ENCODE results near the gene SAP30BP. TPM values are rescaled to one million over a fixed set of nuclear protein-coding genes. Genes with fewer than 3 reads are reported as not detected.

SAP30BP gene
- total RNA-seq, 1 donor from 2014 or later: 47.2 TPM

DNA sequence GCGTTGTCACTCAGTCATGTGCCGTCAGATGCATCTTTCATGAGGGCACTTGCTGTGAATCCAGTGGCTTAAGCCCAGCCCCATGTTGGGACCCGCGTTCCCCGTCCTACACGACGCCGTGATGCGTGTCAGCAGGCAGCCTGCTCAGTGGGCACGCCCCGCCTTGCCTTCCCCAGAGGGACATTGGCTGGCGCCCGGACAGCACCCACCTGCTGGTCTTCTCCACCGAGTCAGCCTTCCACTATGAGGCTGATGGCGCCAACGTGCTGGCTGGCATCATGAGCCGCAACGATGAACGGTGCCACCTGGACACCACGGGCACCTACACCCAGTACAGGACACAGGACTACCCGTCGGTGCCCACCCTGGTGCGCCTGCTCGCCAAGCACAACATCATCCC is 62.9 kb downstream of the SAP30BP start:
- intact Hi-C loops (cut with DNase I): no loop called here
- no peak for DNase-seq (ENCODE audit: low spot score)

DNA sequence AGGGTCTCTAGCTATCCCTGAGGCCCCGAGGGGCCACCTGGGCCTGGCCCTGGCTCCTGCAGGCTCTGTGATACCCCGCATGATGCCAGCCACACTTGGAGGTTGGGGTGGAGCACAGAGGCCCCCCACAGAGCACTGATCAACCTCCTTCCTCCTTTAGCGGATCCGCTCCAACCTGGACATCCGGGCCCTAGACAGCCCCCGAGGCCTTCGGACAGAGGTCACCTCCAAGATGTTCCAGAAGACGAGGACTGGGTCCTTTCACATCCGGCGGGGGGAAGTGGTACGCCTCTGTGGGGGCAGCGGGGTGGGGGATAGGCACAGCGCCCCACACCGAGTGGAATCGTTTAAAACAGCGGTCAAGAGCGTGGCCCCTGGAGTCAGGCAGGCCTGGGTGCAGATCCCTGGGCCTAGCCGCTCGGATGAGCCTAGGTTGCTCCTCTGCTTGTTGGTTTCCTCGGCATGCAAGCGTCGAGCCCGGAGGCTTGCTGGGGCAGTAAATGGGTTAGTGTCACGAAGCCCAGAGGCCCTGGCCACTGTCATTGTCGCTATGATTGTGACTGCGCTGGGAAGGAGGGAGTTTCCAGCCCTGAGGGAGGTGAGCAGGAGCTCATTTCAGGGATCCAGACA is 64.1 kb downstream of the SAP30BP start:
- intact Hi-C loops (cut with DNase I): no loop called here
- no peak for DNase-seq (ENCODE audit: low spot score)

DNA sequence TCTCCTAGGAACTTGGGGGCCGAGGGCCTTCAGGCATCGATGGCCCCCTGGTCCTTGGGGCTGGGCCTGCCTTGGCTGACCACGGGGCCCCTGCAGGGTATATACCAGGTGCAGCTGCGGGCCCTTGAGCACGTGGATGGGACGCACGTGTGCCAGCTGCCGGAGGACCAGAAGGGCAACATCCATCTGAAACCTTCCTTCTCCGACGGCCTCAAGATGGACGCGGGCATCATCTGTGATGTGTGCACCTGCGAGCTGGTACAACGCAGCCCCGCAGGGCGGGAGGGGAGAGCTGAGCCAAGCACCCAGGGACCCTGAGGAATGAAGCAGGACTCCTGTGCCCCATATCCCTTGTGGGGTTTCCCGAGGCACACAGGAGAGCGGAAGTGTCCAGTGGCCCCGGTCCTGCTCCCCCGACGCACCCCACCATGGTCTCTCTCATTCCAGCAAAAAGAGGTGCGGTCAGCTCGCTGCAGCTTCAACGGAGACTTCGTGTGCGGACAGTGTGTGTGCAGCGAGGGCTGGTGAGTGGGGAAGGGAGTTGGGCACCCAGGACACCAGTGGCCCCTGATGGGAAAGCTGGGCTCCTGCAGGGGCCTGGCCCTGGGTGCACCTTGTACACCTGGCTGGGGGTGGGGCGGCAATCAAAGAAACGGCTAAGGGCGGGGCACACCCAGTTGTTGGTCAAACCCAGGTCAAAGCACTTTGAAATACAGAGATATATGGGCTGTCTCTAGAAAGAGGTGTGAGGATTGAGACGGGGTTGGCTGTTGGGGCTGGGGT is 64.8 kb downstream of the SAP30BP start:
- intact Hi-C loops (cut with DNase I): no loop called here
- DNase-seq (ENCODE audit: low spot score): no peak

DNA sequence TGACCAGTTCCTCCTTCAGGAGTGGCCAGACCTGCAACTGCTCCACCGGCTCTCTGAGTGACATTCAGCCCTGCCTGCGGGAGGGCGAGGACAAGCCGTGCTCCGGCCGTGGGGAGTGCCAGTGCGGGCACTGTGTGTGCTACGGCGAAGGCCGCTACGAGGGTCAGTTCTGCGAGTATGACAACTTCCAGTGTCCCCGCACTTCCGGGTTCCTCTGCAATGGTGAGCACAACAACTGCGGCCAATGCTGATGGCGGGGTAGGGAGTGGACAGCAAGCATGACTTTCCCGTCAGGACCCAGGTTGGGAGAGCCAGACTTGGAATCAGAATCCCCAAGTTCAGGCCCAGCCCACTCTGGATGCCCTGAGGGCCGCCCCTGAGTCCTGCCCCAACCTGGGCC is 66.3 kb downstream of the SAP30BP start:
- DNase-seq (ENCODE audit: low spot score): no peak
- intact Hi-C loops (cut with DNase I): no loop called here

DNA sequence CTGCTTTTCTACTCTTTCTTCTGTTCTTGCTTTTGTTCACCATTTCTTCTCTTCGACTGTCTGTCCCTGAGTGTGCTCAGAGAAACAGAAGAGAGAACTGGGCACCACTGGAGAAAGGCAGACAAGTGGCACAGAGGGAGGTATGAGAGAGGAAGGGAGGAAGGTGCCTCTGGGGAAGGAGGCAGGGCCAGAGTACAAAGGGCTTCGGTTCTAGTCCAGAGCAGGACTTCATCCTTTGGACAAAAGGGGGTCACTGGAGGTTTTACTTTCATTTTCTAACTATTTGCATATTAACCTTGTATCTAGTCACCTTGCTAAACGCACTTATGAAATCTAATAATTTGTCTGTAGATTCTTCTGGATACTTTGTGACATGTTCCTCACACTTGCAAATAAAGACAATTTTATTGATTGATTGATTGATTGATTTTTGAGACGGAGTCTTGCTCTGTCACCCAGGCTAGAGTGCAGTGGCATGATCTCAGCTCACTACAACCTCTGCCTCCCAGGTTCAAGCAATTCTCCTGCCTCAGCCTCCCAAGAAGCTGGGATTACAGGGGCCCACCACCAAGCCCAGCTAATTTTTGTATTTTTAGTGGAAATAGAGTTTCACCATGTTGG is 67.6 kb downstream of the SAP30BP start:
- intact Hi-C loops (cut with DNase I): no loop called here
- no peak for DNase-seq (ENCODE audit: low spot score)

DNA sequence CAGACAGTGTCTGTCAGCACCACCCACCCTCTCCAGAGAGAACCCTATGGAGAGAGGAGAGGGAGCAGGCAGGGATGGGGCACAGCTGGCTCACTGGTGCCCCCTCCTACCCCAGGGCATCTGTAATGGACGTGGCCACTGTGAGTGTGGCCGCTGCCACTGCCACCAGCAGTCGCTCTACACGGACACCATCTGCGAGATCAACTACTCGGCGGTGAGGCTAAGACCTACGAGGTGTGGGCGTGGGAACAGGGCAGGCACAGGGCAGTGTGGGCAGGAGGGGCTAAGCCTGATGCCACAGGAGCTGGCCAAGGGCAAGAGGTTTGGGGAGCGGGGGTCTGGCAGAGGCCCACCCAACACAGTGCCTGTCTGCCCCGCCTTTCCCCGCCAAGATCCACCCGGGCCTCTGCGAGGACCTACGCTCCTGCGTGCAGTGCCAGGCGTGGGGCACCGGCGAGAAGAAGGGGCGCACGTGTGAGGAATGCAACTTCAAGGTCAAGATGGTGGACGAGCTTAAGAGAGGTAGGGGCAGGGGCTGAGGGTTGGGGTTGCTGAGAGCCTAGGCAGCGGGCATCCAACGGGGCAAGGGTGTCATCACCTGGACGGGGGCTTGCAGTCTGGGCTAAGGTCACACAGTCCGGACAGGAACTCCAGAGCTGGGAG is 69.2 kb downstream of the SAP30BP start:
- intact Hi-C loops (cut with DNase I): no loop called here
- DNase-seq (ENCODE audit: low spot score): no peak

DNA sequence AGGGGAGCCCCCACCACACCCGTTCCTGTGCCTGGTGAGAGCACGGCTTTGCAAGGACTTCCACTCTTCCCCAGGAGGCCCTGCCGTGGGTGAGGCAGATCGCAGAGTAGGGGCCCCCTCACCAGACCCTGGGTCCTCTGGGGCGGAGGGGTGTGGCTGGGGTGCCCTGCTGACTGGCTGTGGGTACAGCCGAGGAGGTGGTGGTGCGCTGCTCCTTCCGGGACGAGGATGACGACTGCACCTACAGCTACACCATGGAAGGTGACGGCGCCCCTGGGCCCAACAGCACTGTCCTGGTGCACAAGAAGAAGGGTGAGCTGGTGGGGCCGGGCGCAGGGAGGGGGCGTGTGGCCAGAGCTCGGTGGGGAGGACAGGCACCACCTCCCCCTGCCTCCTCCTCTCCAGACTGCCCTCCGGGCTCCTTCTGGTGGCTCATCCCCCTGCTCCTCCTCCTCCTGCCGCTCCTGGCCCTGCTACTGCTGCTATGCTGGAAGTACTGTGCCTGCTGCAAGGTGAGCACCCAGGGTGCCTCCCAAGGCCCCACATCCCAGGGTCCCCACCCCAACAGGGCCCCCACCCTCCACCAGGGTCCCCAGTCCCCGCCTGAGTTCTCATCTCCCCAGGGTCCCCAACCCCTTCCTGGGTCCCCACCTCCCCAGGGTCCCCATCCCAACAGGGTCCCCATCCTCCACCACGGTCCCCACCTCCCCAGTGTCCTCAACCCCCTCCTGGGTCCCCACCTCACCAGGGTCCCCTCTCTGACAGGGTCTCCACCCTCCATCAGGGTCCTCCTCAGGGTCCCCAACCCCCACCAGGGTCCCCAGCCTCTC is 70.2 kb downstream of the SAP30BP start:
- intact Hi-C loops (cut with DNase I): no loop called here
- DNase-seq (ENCODE audit: low spot score): no peak

DNA sequence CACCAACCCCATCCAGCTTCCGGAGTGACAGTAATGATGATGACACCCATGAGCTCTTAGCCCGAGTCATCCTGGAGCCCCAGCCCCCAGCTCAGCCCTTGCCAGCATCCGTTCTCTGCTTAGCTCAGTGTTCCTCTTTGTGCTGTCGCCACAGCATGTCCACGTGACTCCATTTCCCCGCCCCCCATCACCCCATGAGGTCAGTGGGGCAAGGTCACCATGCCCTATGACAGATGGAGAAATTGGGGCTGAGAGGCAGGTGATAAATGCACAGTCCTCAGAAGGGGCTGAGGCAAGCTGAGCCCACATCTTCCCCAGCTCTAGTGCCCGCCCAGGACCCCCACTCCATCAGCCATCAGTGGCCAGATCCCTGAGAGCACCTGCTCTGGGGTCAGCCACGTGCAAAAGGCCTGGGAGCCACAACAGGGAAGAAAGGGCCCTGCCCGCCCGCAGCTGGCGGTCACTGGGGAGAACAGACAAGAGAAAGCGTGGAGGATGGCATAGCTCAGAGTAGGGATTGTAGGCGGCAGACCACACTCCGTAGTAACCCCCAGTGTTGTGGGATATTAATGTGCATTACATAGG is 71.2 kb downstream of the SAP30BP start:
- peak; percentile 91 for DNase-seq (ENCODE audit: low spot score)
- intact Hi-C loops (cut with DNase I): no loop called here

DNA sequence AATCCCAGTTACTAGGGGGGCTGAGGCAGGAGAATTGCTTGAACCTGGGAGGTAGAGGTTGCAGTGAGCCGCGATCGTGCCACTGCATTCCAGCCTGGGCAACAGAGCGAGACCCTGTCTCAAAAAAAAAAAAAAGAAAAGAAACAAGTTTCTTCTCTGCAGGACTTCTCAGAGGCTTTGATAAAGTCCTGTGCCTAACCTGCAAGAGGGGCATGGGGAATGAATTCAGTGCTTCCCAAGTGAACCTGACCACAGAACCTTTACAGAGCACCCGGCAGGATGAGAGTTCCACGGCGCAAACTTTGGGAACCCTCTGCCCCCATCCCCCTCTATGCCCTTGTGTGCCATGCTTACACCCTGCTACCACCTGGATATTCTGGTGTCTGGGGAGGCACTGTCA is 72.0 kb downstream of the SAP30BP start:
- intact Hi-C loops (cut with DNase I): no loop called here
- DNase-seq (ENCODE audit: low spot score): no peak

DNA sequence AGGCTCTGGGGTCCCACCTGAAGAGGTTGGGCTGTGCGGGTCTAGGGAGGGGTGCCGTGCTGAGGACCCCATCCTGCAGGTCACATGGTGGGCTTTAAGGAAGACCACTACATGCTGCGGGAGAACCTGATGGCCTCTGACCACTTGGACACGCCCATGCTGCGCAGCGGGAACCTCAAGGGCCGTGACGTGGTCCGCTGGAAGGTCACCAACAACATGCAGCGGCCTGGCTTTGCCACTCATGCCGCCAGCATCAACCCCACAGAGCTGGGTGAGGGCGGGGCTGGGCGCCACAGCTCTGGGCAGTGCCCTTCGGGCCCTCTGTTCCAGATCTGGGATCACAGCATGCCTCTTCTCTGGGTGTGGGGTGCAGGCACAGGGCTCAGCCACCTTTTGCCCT is 72.7 kb downstream of the SAP30BP start:
- intact Hi-C loops (cut with DNase I): no loop called here
- no peak for DNase-seq (ENCODE audit: low spot score)

DNA sequence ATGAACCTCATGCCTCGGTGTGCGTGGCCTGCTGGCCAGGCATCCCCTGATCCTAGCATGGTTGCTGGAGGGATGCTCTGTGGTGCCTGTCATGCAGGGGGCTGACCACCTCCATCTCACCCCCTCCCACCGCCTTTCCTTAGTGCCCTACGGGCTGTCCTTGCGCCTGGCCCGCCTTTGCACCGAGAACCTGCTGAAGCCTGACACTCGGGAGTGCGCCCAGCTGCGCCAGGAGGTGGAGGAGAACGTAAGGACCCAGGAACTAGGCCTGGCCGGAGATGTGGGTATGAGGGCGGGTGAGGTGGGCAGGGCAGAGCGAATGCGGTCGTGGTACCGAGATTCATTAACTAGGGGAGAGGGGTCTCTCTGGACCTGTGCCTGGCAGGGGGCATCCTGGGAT is 73.1 kb downstream of the SAP30BP start:
- intact Hi-C loops (cut with DNase I): no loop called here
- no peak for DNase-seq (ENCODE audit: low spot score)

DNA sequence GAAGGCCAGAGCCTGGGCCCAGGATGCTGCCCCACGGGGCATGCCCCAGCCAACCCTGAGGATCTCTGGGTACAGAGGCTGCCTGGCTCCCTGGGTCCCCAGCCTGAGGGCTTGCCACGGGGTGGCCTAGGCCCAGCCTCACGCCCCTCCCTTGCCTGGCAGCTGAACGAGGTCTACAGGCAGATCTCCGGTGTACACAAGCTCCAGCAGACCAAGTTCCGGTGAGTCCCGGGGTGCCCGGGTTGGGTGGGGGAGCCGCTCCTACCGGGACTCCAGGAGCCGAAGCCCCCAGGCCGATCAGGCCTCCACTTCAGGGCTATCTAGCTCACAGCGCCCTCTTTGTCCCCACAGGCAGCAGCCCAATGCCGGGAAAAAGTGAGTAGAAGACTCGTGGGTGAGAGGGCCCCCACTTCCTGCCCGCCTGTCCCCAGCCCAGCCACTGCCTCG is 73.5 kb downstream of the SAP30BP start:
- intact Hi-C loops (cut with DNase I): no loop called here
- DNase-seq (ENCODE audit: low spot score): no peak

DNA sequence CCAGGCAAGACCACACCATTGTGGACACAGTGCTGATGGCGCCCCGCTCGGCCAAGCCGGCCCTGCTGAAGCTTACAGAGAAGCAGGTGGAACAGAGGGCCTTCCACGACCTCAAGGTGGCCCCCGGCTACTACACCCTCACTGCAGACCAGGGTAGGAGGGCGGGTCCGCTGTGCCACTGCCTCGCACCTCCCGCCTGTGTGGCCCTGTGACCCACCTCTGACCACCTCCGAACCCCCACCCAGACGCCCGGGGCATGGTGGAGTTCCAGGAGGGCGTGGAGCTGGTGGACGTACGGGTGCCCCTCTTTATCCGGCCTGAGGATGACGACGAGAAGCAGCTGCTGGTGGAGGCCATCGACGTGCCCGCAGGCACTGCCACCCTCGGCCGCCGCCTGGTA is 75.2 kb downstream of the SAP30BP start:
- no peak for DNase-seq (ENCODE audit: low spot score)
- intact Hi-C loops (cut with DNase I): no loop called here

DNA sequence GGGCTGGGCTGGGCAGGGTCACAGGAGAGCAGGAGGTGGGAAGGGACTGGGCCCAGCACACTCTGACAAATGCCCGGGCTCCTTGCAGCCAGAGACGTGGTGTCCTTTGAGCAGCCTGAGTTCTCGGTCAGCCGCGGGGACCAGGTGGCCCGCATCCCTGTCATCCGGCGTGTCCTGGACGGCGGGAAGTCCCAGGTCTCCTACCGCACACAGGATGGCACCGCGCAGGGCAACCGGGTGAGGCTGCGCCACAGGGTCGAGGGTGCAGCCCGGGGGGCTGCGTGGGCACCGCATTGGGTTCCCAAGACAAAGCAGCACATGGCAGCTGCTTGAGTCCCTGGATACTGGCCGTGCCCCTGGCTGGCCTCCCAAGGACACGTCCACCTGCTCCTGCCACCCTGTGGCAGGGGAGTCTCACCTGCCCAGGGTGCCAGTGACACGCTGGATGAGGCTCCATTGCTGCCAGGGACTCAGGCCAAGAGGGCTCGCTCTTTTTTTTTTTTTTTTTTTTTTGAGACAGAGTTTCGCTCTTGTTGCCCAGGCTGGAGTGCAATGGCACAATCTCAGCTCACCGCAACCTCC is 76.6 kb downstream of the SAP30BP start:
- intact Hi-C loops (cut with DNase I): no loop called here
- no peak for DNase-seq (ENCODE audit: low spot score)

DNA sequence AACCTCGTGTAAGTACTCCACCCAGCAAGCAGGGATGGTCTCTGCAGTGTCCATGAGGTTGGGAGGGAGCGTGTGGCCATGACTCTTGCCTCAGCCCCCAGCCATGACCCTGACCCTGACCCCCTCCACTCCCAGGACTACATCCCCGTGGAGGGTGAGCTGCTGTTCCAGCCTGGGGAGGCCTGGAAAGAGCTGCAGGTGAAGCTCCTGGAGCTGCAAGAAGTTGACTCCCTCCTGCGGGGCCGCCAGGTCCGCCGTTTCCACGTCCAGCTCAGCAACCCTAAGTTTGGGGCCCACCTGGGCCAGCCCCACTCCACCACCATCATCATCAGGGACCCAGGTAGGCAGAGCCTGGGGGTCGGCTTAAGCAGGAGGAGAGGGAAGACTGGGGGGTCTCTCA is 81.6 kb downstream of the SAP30BP start:
- DNase-seq (ENCODE audit: low spot score): no peak
- intact Hi-C loops (cut with DNase I): loop anchor here (1.0 to 2.0 kb wide), 2 partner anchors 70 to 115 kb away; partner anchors contain the start of gene SMIM5

DNA sequence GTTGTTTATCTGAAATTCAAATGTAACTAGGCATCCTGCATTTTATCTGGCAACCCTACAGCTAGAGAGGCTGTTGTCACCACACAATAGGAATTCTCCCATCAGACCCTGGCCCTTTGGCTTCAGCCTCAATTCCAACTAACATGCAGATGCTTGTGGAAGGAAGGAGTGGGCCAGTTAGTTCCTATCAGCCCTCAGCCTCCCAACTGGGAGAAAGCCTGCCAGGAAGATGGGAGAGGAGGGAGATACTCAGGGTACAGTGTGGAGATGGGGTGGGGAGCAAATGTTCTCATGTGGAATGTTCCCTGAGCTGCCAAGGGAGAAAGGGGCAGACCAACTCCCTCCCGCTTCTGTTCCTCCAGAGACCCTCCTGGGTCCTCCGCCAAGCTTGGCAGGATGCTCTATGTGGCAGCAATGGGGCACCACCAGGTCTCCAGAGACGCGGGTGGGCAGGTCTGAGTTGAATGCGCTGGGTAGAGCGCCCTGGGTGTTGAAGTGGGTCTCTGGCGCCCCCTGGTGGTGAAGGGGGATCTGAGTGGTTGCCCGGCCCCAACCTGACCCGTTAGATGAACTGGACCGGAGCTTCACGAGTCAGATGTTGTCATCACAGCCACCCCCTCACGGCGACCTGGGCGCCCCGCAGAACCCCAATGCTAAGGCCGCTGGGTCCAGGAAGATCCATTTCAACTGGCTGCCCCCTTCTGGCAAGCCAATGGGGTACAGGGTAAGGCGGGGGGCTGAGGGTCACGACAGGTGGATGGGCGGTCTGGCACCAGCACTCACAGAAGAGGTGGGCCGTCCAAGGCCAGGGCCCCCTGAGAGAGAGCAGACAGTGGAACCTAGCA is 82.6 kb downstream of the SAP30BP start:
- intact Hi-C loops (cut with DNase I): loop anchor here (2.0 kb wide), 1 partner anchor 71 kb away; no protein-coding TSS in a partner anchor
- peak; percentile 95 for DNase-seq (ENCODE audit: low spot score)

DNA sequence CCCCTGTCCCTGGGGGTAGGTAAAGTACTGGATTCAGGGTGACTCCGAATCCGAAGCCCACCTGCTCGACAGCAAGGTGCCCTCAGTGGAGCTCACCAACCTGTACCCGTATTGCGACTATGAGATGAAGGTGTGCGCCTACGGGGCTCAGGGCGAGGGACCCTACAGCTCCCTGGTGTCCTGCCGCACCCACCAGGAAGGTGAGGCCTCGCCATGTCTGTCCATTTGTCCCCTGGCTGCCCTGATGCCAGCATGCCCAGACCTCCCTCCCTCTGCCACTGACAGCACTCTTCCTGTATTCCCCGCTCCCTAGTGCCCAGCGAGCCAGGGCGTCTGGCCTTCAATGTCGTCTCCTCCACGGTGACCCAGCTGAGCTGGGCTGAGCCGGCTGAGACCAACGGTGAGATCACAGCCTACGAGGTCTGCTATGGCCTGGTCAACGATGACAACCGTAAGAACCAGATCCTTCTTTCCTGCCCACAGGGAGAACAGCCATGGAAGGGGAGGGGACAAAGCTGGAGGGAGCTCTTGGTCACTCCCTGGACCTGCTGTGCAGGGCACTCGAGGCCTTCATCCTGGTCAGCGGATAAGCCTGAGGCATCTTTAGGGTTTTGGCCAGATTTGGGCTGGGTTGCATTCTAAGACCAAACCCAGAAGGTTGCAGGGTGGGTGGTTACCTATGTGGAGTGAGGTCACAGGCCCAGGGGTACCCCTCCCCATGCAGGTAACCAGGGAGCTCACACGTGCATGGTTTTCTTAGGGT is 83.7 kb downstream of the SAP30BP start:
- no peak for DNase-seq (ENCODE audit: low spot score)
- intact Hi-C loops (cut with DNase I): no loop called here
